KMS-11 (cell line): ENCODE data around the gene DAAM1.

Source experiments
- H2AFZ ChIP-seq: fragments of 200-600 bp; sonication (generic); 2 replicates; pipeline ENCODE4 v1.6.1; 2016; ENCODE audit warnings: antibody characterized with exemption, mixed run types, low read depth
- H3K27ac ChIP-seq: fragments of 200-600 bp; sonication (generic); 2 replicates; pipeline ENCODE4 v1.6.1; 2016; ENCODE audit warnings: mild to moderate bottlenecking, mixed run types
- H3K27me3 ChIP-seq: fragments of 200-600 bp; sonication (generic); 2 replicates; pipeline ENCODE4 v1.6.1; 2017; ENCODE audit warnings: mild to moderate bottlenecking, low read depth, mixed run types, moderate library complexity; ENCODE audit not compliant: insufficient read depth
- H3K36me3 ChIP-seq: fragments of 200-600 bp; sonication (generic); 2 replicates; pipeline ENCODE4 v1.6.1; 2017; ENCODE audit warnings: mild to moderate bottlenecking, mixed run types; ENCODE audit not compliant: insufficient read depth
- H3K4me1 ChIP-seq: fragments of 200-600 bp; sonication (generic); 2 replicates; pipeline ENCODE4 v1.6.1; 2016; ENCODE audit warnings: mild to moderate bottlenecking, low read depth, mixed run types; ENCODE audit not compliant: poor library complexity, severe bottlenecking
- H3K4me2 ChIP-seq: fragments of 200-600 bp; sonication (generic); 2 replicates; pipeline ENCODE4 v1.7.0; 2016; ENCODE audit warnings: mild to moderate bottlenecking, mixed run types
- H3K4me3 ChIP-seq: fragments of 200-600 bp; sonication (generic); IDR thresholded peaks from 2 replicates; pipeline ENCODE4 v1.6.1; 2017; ENCODE audit warnings: low read depth, low read length, mixed read lengths; ENCODE audit not compliant: insufficient read depth
- H3K79me2 ChIP-seq: fragments of 200-600 bp; sonication (generic); 2 replicates; pipeline ENCODE4 v1.6.1; 2016; ENCODE audit warnings: low read depth, mixed run types; ENCODE audit not compliant: insufficient read depth
- H3K9ac ChIP-seq: fragments of 200-600 bp; sonication (generic); 2 replicates; pipeline ENCODE4 v1.6.1; 2016; ENCODE audit warnings: mild to moderate bottlenecking, mixed run types
- H4K20me1 ChIP-seq: fragments of 200-600 bp; sonication (generic); 2 replicates; pipeline ENCODE4 v1.6.1; 2016; ENCODE audit warnings: mild to moderate bottlenecking, mixed run types; ENCODE audit not compliant: insufficient read depth
- CTCF ChIP-seq: fragments of 200-600 bp; sonication (generic); conservative IDR thresholded peaks from 2 replicates; pipeline ENCODE4 v1.6.1; 2017; ENCODE audit warnings: low read depth, mild to moderate bottlenecking, antibody characterized with exemption, low read length, moderate library complexity, mixed read lengths

The DAAM1 gene

GRCh38 chr14:59337141-59337611 lies 148.7 kb downstream of the DAAM1 start:
- Histone ChIP-seq H4K20me1 (no peaks in the 10 kb centered on the region), H3K4me3 (no peak overlapping the region), H3K4me1 (no peaks in the 10 kb centered on the region), H3K79me2 (no peaks in the 10 kb centered on the region), H3K9ac (no peak overlapping the region), H3K4me2 (no peak overlapping the region), H2AFZ (no peak overlapping the region), H3K27me3 (no peaks in the 10 kb centered on the region), H3K27ac (no peak overlapping the region), H3K36me3 (no peaks in the 10 kb centered on the region)
- TF ChIP-seq CTCF, result no peak

- H4K20me1 ChIP-seq, result no peaks in the 10 kb centered on the region
- no peaks in the 10 kb centered on the region for H3K79me2 ChIP-seq
- H3K27ac ChIP-seq, result no peak overlapping the region
- TF ChIP-seq CTCF, result no peak
- no peak overlapping the region for H2AFZ ChIP-seq
- H3K4me2 ChIP-seq, result no peak overlapping the region
- no peaks in the 10 kb centered on the region for H3K27me3 ChIP-seq
- H3K4me3 ChIP-seq, result no peak overlapping the region
- no peaks in the 10 kb centered on the region for H3K4me1 ChIP-seq
- H3K9ac ChIP-seq, result no peak overlapping the region
- no peaks in the 10 kb centered on the region for H3K36me3 ChIP-seq
These were observed 150.3 kb downstream of the DAAM1 start for GRCh38 chr14:59338761-59339160.

- TF ChIP-seq CTCF, result no peak
- no peaks in the 10 kb centered on the region for H3K4me1 ChIP-seq
- no peak overlapping the region for H2AFZ ChIP-seq
- H3K79me2 ChIP-seq, result no peaks in the 10 kb centered on the region
- H4K20me1 ChIP-seq, result no peaks in the 10 kb centered on the region
- H3K4me2 ChIP-seq, result no peak overlapping the region
- H3K36me3 ChIP-seq, result no peaks in the 10 kb centered on the region
- H3K27me3 ChIP-seq, result no peaks in the 10 kb centered on the region
- no peak overlapping the region for H3K4me3 ChIP-seq
- no peak overlapping the region for H3K27ac ChIP-seq
- H3K9ac ChIP-seq, result no peak overlapping the region
These were observed 151.3 kb downstream of the DAAM1 start for GRCh38 chr14:59339524-59340330.

GRCh38 chr14:59341858-59342477 lies 153.5 kb downstream of the DAAM1 start:
- H4K20me1 ChIP-seq, result no peaks in the 10 kb centered on the region
- H3K79me2 ChIP-seq, result no peaks in the 10 kb centered on the region
- no peak overlapping the region for H3K4me2 ChIP-seq
- H3K36me3 ChIP-seq, result no peaks in the 10 kb centered on the region
- H3K4me1 ChIP-seq, result no peaks in the 10 kb centered on the region
- H3K9ac ChIP-seq, result no peak overlapping the region
- no peaks in the 10 kb centered on the region for H3K27me3 ChIP-seq
- H3K4me3 ChIP-seq, result no peak overlapping the region
- H2AFZ ChIP-seq, result no peak overlapping the region
- no peak for TF ChIP-seq CTCF
- H3K27ac ChIP-seq, result no peak overlapping the region
